Ishikawa (cell line): ENCODE results near the gene IVL.

Experiments
- CEBPB ChIP-seq: IDR thresholded peaks from 2 replicates; pipeline ENCODE4 v1.6.1; 2012
- CREB1 ChIP-seq: IDR thresholded peaks from 2 replicates; pipeline ENCODE4 v1.6.1; 2012; ENCODE audit warnings: low read depth
- EGR1 ChIP-seq: IDR thresholded peaks from 2 replicates; pipeline ENCODE4 v1.6.1; 2012
- EP300 ChIP-seq: IDR thresholded peaks from 2 replicates; pipeline ENCODE4 v1.6.1; 2012; ENCODE audit warnings: borderline replicate concordance
- FOXM1 ChIP-seq: IDR thresholded peaks from 2 replicates; pipeline ENCODE4 v1.6.1; 2012; ENCODE audit warnings: low read depth, borderline replicate concordance
- MAX ChIP-seq: IDR thresholded peaks from 2 replicates; pipeline ENCODE4 v1.6.1; 2012
- NFIC ChIP-seq: IDR thresholded peaks from 2 replicates; pipeline ENCODE4 v1.6.1; 2012
- RAD21 ChIP-seq: IDR thresholded peaks from 2 replicates; pipeline ENCODE4 v1.6.1; 2012; ENCODE audit warnings: low read depth
- TAF1 ChIP-seq: IDR thresholded peaks from 2 replicates; pipeline ENCODE4 v1.6.1; 2012; ENCODE audit warnings: low read depth, mild to moderate bottlenecking
- TCF12 ChIP-seq: IDR thresholded peaks from 2 replicates; pipeline ENCODE4 v1.6.1; 2012; ENCODE audit warnings: low read depth
- TEAD4 ChIP-seq: IDR thresholded peaks from 2 replicates; pipeline ENCODE4 v1.6.1; 2012
- USF1 ChIP-seq: IDR thresholded peaks from 2 replicates; pipeline ENCODE4 v1.6.1; 2012
- YY1 ChIP-seq: IDR thresholded peaks from 2 replicates; pipeline ENCODE4 v1.6.1; 2012; ENCODE audit warnings: low read depth
- ZBTB7A ChIP-seq: IDR thresholded peaks from 2 replicates; pipeline ENCODE4 v1.6.1; 2012; ENCODE audit warnings: low read depth
- TF ChIP-seq, protein P1 (sequence below): IDR thresholded peaks from 2 replicates; pipeline ENCODE4 v1.6.1; 2012; ENCODE audit warnings: low read depth, mild to moderate bottlenecking

IVL gene

GRCh38 chr1:152904688-152905440 is 3.5 kb upstream of the IVL start:
- TF ChIP-seq EGR1 (no peak), ZBTB7A (no peak)
- TF ChIP-seq, protein P1, sequence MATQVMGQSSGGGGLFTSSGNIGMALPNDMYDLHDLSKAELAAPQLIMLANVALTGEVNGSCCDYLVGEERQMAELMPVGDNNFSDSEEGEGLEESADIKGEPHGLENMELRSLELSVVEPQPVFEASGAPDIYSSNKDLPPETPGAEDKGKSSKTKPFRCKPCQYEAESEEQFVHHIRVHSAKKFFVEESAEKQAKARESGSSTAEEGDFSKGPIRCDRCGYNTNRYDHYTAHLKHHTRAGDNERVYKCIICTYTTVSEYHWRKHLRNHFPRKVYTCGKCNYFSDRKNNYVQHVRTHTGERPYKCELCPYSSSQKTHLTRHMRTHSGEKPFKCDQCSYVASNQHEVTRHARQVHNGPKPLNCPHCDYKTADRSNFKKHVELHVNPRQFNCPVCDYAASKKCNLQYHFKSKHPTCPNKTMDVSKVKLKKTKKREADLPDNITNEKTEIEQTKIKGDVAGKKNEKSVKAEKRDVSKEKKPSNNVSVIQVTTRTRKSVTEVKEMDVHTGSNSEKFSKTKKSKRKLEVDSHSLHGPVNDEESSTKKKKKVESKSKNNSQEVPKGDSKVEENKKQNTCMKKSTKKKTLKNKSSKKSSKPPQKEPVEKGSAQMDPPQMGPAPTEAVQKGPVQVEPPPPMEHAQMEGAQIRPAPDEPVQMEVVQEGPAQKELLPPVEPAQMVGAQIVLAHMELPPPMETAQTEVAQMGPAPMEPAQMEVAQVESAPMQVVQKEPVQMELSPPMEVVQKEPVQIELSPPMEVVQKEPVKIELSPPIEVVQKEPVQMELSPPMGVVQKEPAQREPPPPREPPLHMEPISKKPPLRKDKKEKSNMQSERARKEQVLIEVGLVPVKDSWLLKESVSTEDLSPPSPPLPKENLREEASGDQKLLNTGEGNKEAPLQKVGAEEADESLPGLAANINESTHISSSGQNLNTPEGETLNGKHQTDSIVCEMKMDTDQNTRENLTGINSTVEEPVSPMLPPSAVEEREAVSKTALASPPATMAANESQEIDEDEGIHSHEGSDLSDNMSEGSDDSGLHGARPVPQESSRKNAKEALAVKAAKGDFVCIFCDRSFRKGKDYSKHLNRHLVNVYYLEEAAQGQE, result no peak

- TF ChIP-seq USF1, result no peak
- TF ChIP-seq NFIC, result no peak
- no peak for TF ChIP-seq YY1
- no peak for TF ChIP-seq RAD21
- no peak for TF ChIP-seq TEAD4
- no peak for TF ChIP-seq ZBTB7A
- no peak for TF ChIP-seq CREB1
- no peak for TF ChIP-seq MAX
These were observed 2.3 kb upstream of the IVL start for GRCh38 chr1:152906023-152906565.

GRCh38 chr1:152909206-152909605 is 860 bp downstream of the IVL start:
- TF ChIP-seq EP300 (no peak), TAF1 (no peak), USF1 (no peak), EGR1 (no peak), RAD21 (no peak), NFIC (no peak), TCF12 (no peak), CREB1 (no peak), FOXM1 (no peak), MAX (no peak), YY1 (no peak), CEBPB (no peak), TEAD4 (no peak)
- TF ChIP-seq, protein P1, result no peak

- TF ChIP-seq MAX (no peak), TAF1 (no peak), EGR1 (no peak), EP300 (no peak), NFIC (no peak), CREB1 (no peak)
These were observed 4.1 kb downstream of the IVL start for GRCh38 chr1:152912471-152912870.

DNA sequence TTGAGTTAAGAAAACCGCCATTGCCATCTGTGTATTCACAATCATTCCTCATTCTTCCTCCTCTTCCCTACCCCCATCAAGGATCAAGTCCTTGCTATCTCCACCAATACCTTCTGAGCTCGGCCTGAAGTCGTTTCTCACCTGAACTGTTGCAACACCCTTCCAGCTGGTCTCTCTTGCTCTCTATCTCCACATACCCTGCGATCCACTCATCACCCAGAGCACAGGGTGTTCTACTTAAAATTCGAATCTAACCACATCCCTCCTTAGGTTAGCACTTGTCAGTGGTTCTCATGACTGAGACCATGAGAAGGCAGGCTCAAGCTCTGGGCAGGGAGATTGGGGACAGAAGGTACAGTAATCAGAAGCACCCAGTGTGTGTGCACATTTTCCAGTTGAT is 4.6 kb downstream of the IVL start:
- TF ChIP-seq YY1 (no peak), EP300 (no peak), TAF1 (no peak), FOXM1 (no peak), MAX (no peak), CEBPB (no peak), RAD21 (no peak), CREB1 (no peak), ZBTB7A (no peak), USF1 (no peak), TCF12 (no peak), EGR1 (no peak), TEAD4 (no peak), NFIC (no peak)
- TF ChIP-seq, protein P1, result no peak
